ENCODE measurements around the gene KCNQ1.

- TF ChIP-seq CTCF (IDR thresholded peaks at IDR 0.05; ENCODE audit: extremely low read depth in 1 of 2, insufficient read depth in 1 of 2, low read depth in 1 of 2, low read length in 2 of 2) (no peak), POLR2A (IDR thresholded peaks at IDR 0.05; ENCODE audit: low read depth, low read length) (no peak), MAX (IDR thresholded peaks at IDR 0.05; ENCODE audit: insufficient read depth, insufficient read length) (no peak), JUN (IDR thresholded peaks at IDR 0.05; ENCODE audit: borderline replicate concordance, insufficient read depth, insufficient read length, low read depth) (no peak), POLR2AphosphoS5 (IDR thresholded peaks at IDR 0.05; ENCODE audit: insufficient read depth, low read depth, low read length) (no peak), EZH2 (IDR thresholded peaks at IDR 0.05; ENCODE audit: borderline replicate concordance, low read depth, low read length, severe bottlenecking) (no peak), FOS (IDR thresholded peaks at IDR 0.05; ENCODE audit: borderline replicate concordance, insufficient read depth, low read length) (no peak)
Measured at GRCh38 chr11:2498750-2499149, 53.9 kb downstream of the KCNQ1 start.
